Trophoblast cell (in vitro differentiated cells and primary cell): ENCODE data around the gene ADIPOR2.

Experiments used
- DNase-seq, 2 donors: peaks; one replicate each; pipeline ENCODE4 v3.0.0-alpha.2; 2016
- H2AFZ ChIP-seq: 2 replicates; pipeline ENCODE4 v1.6.1; 2013; ENCODE audit warnings: low read length, moderate library complexity, mild to moderate bottlenecking; ENCODE audit not compliant: insufficient read depth, poor library complexity
- H2AK5ac ChIP-seq: 2 replicates; pipeline ENCODE4 v1.6.1; 2013; ENCODE audit warnings: mild to moderate bottlenecking, low read length
- H2BK120ac ChIP-seq: 2 replicates; pipeline ENCODE4 v1.6.1; 2013; ENCODE audit warnings: low read length, mild to moderate bottlenecking, moderate library complexity; ENCODE audit not compliant: insufficient read depth, poor library complexity
- H2BK12ac ChIP-seq: 2 replicates; pipeline ENCODE4 v1.6.1; 2013; ENCODE audit warnings: mild to moderate bottlenecking, low read length, moderate library complexity
- H2BK5ac ChIP-seq: 2 replicates; pipeline ENCODE4 v1.6.1; 2013; ENCODE audit warnings: low read length, low read depth, moderate library complexity, mild to moderate bottlenecking; ENCODE audit not compliant: poor library complexity
- H3K14ac ChIP-seq: 2 replicates; pipeline ENCODE4 v1.6.1; 2013; ENCODE audit warnings: mild to moderate bottlenecking, low read length
- H3K18ac ChIP-seq: 2 replicates; pipeline ENCODE4 v1.6.1; 2013; ENCODE audit warnings: mild to moderate bottlenecking, low read length
- H3K23ac ChIP-seq: 2 replicates; pipeline ENCODE4 v1.6.1; 2013; ENCODE audit warnings: low read length
- H3K27ac ChIP-seq: 2 replicates; pipeline ENCODE4 v1.5.1; 2013; ENCODE audit warnings: low read depth, mild to moderate bottlenecking, inconsistent platforms, low read length, moderate library complexity
- H3K27me3 ChIP-seq: 2 replicates; pipeline ENCODE4 v1.6.1; 2013; ENCODE audit warnings: inconsistent platforms, mild to moderate bottlenecking, low read length, moderate library complexity; ENCODE audit not compliant: insufficient read depth
- H3K36me3 ChIP-seq, 2 experiments: 1 replicate in 1 of 2; 2 replicates in 1 of 2; pipeline ENCODE4 v1.6.1; 2013; ENCODE audit warnings: low read length in 2 of 2, mild to moderate bottlenecking in 2 of 2, moderate library complexity in 1 of 2; ENCODE audit not compliant: insufficient read depth in 2 of 2, control insufficient read depth in 1 of 2
- H3K4ac ChIP-seq: 2 replicates; pipeline ENCODE4 v1.6.1; 2013; ENCODE audit warnings: low read depth, mild to moderate bottlenecking, low read length, moderate library complexity
- H3K4me1 ChIP-seq, 2 experiments: 1 replicate in 1 of 2; 2 replicates in 1 of 2; pipeline ENCODE4 v1.6.1; 2013; ENCODE audit warnings: low read length in 2 of 2, mild to moderate bottlenecking in 2 of 2, moderate library complexity in 1 of 2; ENCODE audit not compliant: insufficient read depth in 2 of 2, control insufficient read depth in 1 of 2
- H3K4me2 ChIP-seq: 2 replicates; pipeline ENCODE4 v1.6.1; 2013; ENCODE audit warnings: inconsistent platforms, mild to moderate bottlenecking, low read length, moderate library complexity
- H3K4me3 ChIP-seq: 2 replicates; pipeline ENCODE4 v1.5.1; 2013; ENCODE audit warnings: mild to moderate bottlenecking, low read depth, low read length, inconsistent platforms
- H3K79me1 ChIP-seq: one replicate; pipeline ENCODE4 v1.6.1; 2013; ENCODE audit warnings: low read length
- H3K79me2 ChIP-seq: 2 replicates; pipeline ENCODE4 v1.6.1; 2013; ENCODE audit warnings: low read length, mild to moderate bottlenecking; ENCODE audit not compliant: control insufficient read depth, insufficient read depth, poor library complexity
- H3K9ac ChIP-seq: 2 replicates; pipeline ENCODE4 v1.6.1; 2013; ENCODE audit warnings: mild to moderate bottlenecking, low read length
- H3K9me3 ChIP-seq: 2 replicates; pipeline ENCODE4 v1.6.1; 2013; ENCODE audit warnings: low read depth, mild to moderate bottlenecking, control low read depth, inconsistent platforms, low read length; ENCODE audit not compliant: insufficient read depth
- H4K12ac ChIP-seq: 2 replicates; pipeline ENCODE4 v1.6.1; 2013; ENCODE audit warnings: low read depth, mild to moderate bottlenecking, low read length, moderate library complexity
- H4K8ac ChIP-seq: 2 replicates; pipeline ENCODE4 v1.6.1; 2013; ENCODE audit warnings: low read depth, mild to moderate bottlenecking, low read length, moderate library complexity
- H4K91ac ChIP-seq: one replicate; pipeline ENCODE4 v1.6.1; 2013; ENCODE audit warnings: low read depth, mild to moderate bottlenecking, low read length, moderate library complexity
- WGBS: extraction: QIAGEN DNeasy Blood & Tissue Kit; methylation state at CpG from one replicate; pipeline ENCODE4 v1.1.7; 2013; ENCODE audit warnings: missing lambda C conversion rate; ENCODE audit not compliant: insufficient read length, insufficient coverage; ENCODE audit errors: extremely low coverage; 5-methylcytosine and 5-hydroxymethylcytosine counted together

ADIPOR2 gene

DNA sequence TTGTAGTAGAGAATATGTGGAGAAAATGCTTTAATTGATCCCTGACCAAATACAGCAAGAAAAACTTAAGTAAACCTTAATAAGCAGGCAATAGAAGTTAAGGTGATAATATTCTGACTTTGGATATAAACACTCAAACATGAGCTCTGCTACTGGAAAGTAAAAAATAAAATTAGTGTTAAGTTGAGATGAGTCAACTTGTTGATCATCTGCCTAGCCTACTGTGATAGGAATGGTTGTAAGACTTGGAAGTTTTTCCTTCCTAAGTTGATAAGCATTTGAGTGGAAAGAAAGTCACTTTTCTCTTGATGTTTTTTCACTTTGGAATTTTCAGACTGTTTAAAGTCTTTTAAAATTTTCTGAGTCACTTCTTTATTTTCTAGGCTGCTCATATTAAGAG, 26.0 kb downstream of the ADIPOR2 start:
- Histone ChIP-seq H3K23ac (no peak overlapping the region), H3K4me1 (no peaks in the 10 kb centered on the region), H3K27me3 (no peaks in the 10 kb centered on the region), H3K4me3 (no peak overlapping the region), H3K79me1 (no peaks in the 10 kb centered on the region), H4K8ac (no peak overlapping the region), H2BK12ac (no peak overlapping the region), H2BK120ac (no peak overlapping the region), H3K9me3 (no peaks in the 10 kb centered on the region), H3K18ac (no peak overlapping the region), H3K27ac (no peak overlapping the region), H4K91ac (no peak overlapping the region), H2AFZ (no peak overlapping the region), H3K79me2 (peaks cover 2% of the 10 kb centered on the region), H3K36me3 (peaks cover 2 to 8% of the 10 kb centered on the region in 2 experiments), H4K12ac (no peak overlapping the region), H3K4ac (no peak overlapping the region), H3K9ac (no peak overlapping the region), H3K14ac (no peak overlapping the region), H3K4me2 (no peak overlapping the region), H2BK5ac (no peak overlapping the region), H2AK5ac (no peak overlapping the region)
- no peak for DNase-seq

DNA sequence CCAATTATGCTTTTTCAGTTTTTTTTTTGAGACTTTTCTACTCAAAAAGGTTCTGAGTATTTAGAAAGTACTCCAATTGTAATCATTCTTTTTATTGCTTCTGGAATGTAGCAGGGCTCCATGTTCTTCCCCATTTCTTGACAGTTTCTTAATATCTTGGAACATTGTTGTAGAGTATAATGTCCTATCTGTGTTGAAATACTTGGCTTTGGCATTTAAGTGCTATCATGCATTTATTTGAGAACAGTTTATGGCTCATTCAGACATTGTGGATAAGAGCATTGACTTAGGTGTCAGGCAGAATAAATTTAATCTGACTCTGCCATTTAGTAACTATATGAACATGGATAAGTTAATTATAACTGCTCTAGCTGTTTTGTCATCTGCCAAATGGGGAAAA, 28.3 kb downstream of the ADIPOR2 start:
- no peak overlapping the region for H3K4ac ChIP-seq
- H3K9me3 ChIP-seq, result no peaks in the 10 kb centered on the region
- H2BK12ac ChIP-seq, result no peak overlapping the region
- H2AK5ac ChIP-seq, result no peak overlapping the region
- no peak overlapping the region for H2BK120ac ChIP-seq
- H3K36me3 ChIP-seq, result peaks cover 3 to 4% of the 10 kb centered on the region in 2 experiments
- no peak overlapping the region for H4K8ac ChIP-seq
- no peak overlapping the region for H3K27ac ChIP-seq
- H3K4me2 ChIP-seq, result no peak overlapping the region
- H3K79me1 ChIP-seq, result no peaks in the 10 kb centered on the region
- H3K79me2 ChIP-seq, result peaks cover 2% of the 10 kb centered on the region
- H2BK5ac ChIP-seq, result no peak overlapping the region
- DNase-seq, result no peak
- no peak overlapping the region for H4K12ac ChIP-seq
- no peaks in the 10 kb centered on the region for H3K4me1 ChIP-seq
- H3K9ac ChIP-seq, result no peak overlapping the region
- no peak overlapping the region for H3K4me3 ChIP-seq
- no peak overlapping the region for H4K91ac ChIP-seq
- no peaks in the 10 kb centered on the region for H3K27me3 ChIP-seq
- no peak overlapping the region for H3K18ac ChIP-seq
- H3K23ac ChIP-seq, result no peak overlapping the region
- H3K14ac ChIP-seq, result no peak overlapping the region
- no peak overlapping the region for H2AFZ ChIP-seq

DNA sequence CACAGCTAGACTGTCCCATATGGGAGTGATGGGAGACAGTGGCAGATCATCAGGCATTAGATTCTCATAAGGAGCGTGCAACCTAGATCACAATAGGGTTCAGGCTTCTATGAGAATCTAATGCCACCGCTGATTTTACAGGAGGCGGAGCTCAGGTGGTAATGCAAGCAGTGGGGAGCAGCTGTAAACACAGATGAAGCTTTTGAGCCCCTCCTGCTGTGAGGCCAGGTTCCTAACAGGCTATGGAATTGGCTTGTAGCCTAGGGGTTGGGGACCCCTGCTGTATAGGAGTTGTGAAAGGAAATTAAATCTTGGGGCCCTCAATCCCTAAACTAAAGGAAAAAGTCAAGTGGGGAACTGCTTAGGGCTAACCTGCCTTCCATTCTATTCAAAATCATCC, 29.6 kb downstream of the ADIPOR2 start:
- H3K4me2 ChIP-seq, result no peak overlapping the region
- no peak overlapping the region for H3K23ac ChIP-seq
- no peaks in the 10 kb centered on the region for H3K9me3 ChIP-seq
- H3K18ac ChIP-seq, result no peak overlapping the region
- no peaks in the 10 kb centered on the region for H3K79me1 ChIP-seq
- no peak overlapping the region for H2BK120ac ChIP-seq
- H3K14ac ChIP-seq, result no peak overlapping the region
- no peak overlapping the region for H4K91ac ChIP-seq
- no peak overlapping the region for H3K9ac ChIP-seq
- H3K4me3 ChIP-seq, result no peak overlapping the region
- no peaks in the 10 kb centered on the region for H3K27me3 ChIP-seq
- no peak overlapping the region for H3K27ac ChIP-seq
- no peaks in the 10 kb centered on the region for H3K4me1 ChIP-seq
- H3K79me2 ChIP-seq, result peaks cover 2% of the 10 kb centered on the region
- DNase-seq, result no peak
- no peak overlapping the region for H4K8ac ChIP-seq
- H2AK5ac ChIP-seq, result no peak overlapping the region
- no peak overlapping the region for H4K12ac ChIP-seq
- no CpG with 5 or more reads among the region's 3 CpGs for WGBS
- H3K4ac ChIP-seq, result no peak overlapping the region
- H3K36me3 ChIP-seq, result peaks cover 1 to 7% of the 10 kb centered on the region in 2 experiments
- H2BK5ac ChIP-seq, result no peak overlapping the region
- H2AFZ ChIP-seq, result no peak overlapping the region
- no peak overlapping the region for H2BK12ac ChIP-seq

GRCh38 chr12:1723721-1724120, 32.9 kb downstream of the ADIPOR2 start:
- no peak overlapping the region for H3K4ac ChIP-seq
- H2BK5ac ChIP-seq, result no peak overlapping the region
- H3K14ac ChIP-seq, result no peak overlapping the region
- H3K4me3 ChIP-seq, result no peak overlapping the region
- H4K12ac ChIP-seq, result no peak overlapping the region
- no peaks in the 10 kb centered on the region for H3K9me3 ChIP-seq
- H3K9ac ChIP-seq, result no peak overlapping the region
- no peak overlapping the region for H2BK120ac ChIP-seq
- H3K27ac ChIP-seq, result no peak overlapping the region
- no peak for DNase-seq
- no peak overlapping the region for H3K18ac ChIP-seq
- no peak overlapping the region for H3K4me2 ChIP-seq
- H4K91ac ChIP-seq, result no peak overlapping the region
- no peak overlapping the region for H2AK5ac ChIP-seq
- H3K27me3 ChIP-seq, result no peaks in the 10 kb centered on the region
- no peak overlapping the region for H4K8ac ChIP-seq
- H3K79me1 ChIP-seq, result no peaks in the 10 kb centered on the region
- H3K36me3 ChIP-seq, result peaks cover 1 to 8% of the 10 kb centered on the region in 2 experiments
- no peaks in the 10 kb centered on the region for H3K4me1 ChIP-seq
- WGBS, result no CpG with 5 or more reads among the region's 6 CpGs
- H3K23ac ChIP-seq, result no peak overlapping the region
- H2BK12ac ChIP-seq, result no peak overlapping the region
- no peak overlapping the region for H2AFZ ChIP-seq
- peaks cover 2% of the 10 kb centered on the region for H3K79me2 ChIP-seq

DNA sequence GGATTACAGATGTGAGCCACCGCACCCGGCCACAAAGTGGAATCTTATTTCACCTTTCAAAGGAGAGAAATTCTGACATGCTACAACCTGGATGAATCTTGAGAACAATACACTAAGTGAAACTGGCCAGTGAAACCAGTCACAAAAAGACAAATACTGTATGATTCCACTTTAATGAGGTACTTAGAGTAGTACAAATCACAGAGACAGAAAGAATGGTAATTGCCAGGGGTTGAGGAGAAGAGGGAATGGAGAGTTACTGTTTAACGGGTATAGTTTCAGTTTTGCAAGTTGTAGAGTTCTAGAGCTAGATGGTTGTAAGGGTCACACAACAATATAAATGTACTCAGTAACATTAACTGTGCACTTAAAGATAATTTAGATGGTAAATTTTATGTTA, 33.4 kb downstream of the ADIPOR2 start:
- no peak overlapping the region for H2AFZ ChIP-seq
- no peak overlapping the region for H3K4me3 ChIP-seq
- no peaks in the 10 kb centered on the region for H3K79me1 ChIP-seq
- H2BK120ac ChIP-seq, result no peak overlapping the region
- no peak overlapping the region for H3K4ac ChIP-seq
- H3K23ac ChIP-seq, result no peak overlapping the region
- no peak overlapping the region for H3K18ac ChIP-seq
- WGBS, result no CpG with 5 or more reads among the region's 3 CpGs
- H2BK5ac ChIP-seq, result no peak overlapping the region
- no peaks in the 10 kb centered on the region for H3K27me3 ChIP-seq
- no peaks in the 10 kb centered on the region for H3K9me3 ChIP-seq
- no peaks in the 10 kb centered on the region for H3K4me1 ChIP-seq
- peaks cover 2% of the 10 kb centered on the region for H3K79me2 ChIP-seq
- no peak overlapping the region for H4K12ac ChIP-seq
- H3K14ac ChIP-seq, result no peak overlapping the region
- H2BK12ac ChIP-seq, result no peak overlapping the region
- H3K4me2 ChIP-seq, result no peak overlapping the region
- no peak overlapping the region for H4K8ac ChIP-seq
- no peak overlapping the region for H3K27ac ChIP-seq
- DNase-seq, result no peak
- no peak overlapping the region for H2AK5ac ChIP-seq
- H3K9ac ChIP-seq, result no peak overlapping the region
- H3K36me3 ChIP-seq, result peaks cover 1 to 8% of the 10 kb centered on the region in 2 experiments
- H4K91ac ChIP-seq, result no peak overlapping the region
